ENCODE data around the gene DSC1. TPM values are rescaled to one million over a fixed set of nuclear protein-coding genes. Genes with fewer than 3 reads are reported as not detected.

DSC1 gene
- total RNA-seq, 1 experiment from 2014 or later: not detected

- Histone ChIP-seq H3K9me3 (ENCODE audit: control insufficient read depth in 1 of 2, insufficient read depth in 1 of 2, low read depth in 1 of 2, low read length in 2 of 2) (no peaks in the 10 kb centered on the region), H3K9ac (ENCODE audit: low read length) (no peak overlapping the region), H3K36me3 (ENCODE audit: control insufficient read depth in 1 of 2, insufficient read depth in 2 of 2, low read length in 2 of 2) (no peaks in the 10 kb centered on the region), H3K27ac (ENCODE audit: low read depth, low read length) (no peak overlapping the region), H3K9me2 (ENCODE audit: insufficient read depth) (no peaks in the 10 kb centered on the region; the same call in 1 of the 2 replicates), H2AFZ (ENCODE audit: low read depth, low read length, poor library complexity, severe bottlenecking) (peak overlapping the region; percentile 62), H3K4me2 (ENCODE audit: low read length) (no peak overlapping the region), H3K4me3 (replicated peaks in 1 of 2; ENCODE audit: low read depth in 1 of 2, low read length in 2 of 2) (no peak overlapping the region), H3K27me3 (ENCODE audit: insufficient read depth, low read length) (no peaks in the 10 kb centered on the region), H3K4me1 (ENCODE audit: control insufficient read depth in 1 of 2, insufficient read depth in 2 of 2, low read length in 2 of 2) (no peaks in the 10 kb centered on the region), H3K79me2 (ENCODE audit: insufficient read depth, low read length) (no peaks in the 10 kb centered on the region), H4K20me1 (ENCODE audit: insufficient read depth) (no peaks in the 10 kb centered on the region)
- ChIA-PET CTCF (no interaction called here), POLR2A (no interaction called here), RAD21 (ENCODE audit: low non-redundant PET in 1 of 2, low total read pairs in 2 of 2, uncharacterized antibody in 2 of 2, unreplicated experiment in 2 of 2) (no interaction called here)
- BruUV-seq (replicated peaks): no TSS peak
- intact Hi-C loops (cut with micrococcal nuclease): no loop called here
- DNase-seq (ENCODE audit: low read depth, low spot score) (no peak), ATAC-seq (no peak)
- TF ChIP-seq EZH2phosphoT487 (IDR thresholded peaks at IDR 0.05; ENCODE audit: borderline replicate concordance): no peak
Observed at GRCh38 chr18:31138709-31139108, 23.9 kb downstream of the DSC1 start.

GRCh38 chr18:31134988-31135529 is 27.6 kb downstream of the DSC1 start:
- ATAC-seq (no peak), DNase-seq (ENCODE audit: low read depth, low spot score) (no peak)
- H3K36me3 ChIP-seq (ENCODE audit: control insufficient read depth in 1 of 2, insufficient read depth in 2 of 2, low read length in 2 of 2): no peaks in the 10 kb centered on the region
- ChIA-PET RAD21 (ENCODE audit: low non-redundant PET in 1 of 2, low total read pairs in 2 of 2, uncharacterized antibody in 2 of 2, unreplicated experiment in 2 of 2) (no interaction called here), POLR2A (no interaction called here), CTCF (no interaction called here)
- intact Hi-C loops (cut with micrococcal nuclease): no loop called here
- no peaks in the 10 kb centered on the region for H3K27me3 ChIP-seq (ENCODE audit: insufficient read depth, low read length)
- no TSS peak for BruUV-seq (replicated peaks)
- H2AFZ ChIP-seq (ENCODE audit: low read depth, low read length, poor library complexity, severe bottlenecking): no peak overlapping the region
- no peaks in the 10 kb centered on the region for H3K9me3 ChIP-seq (ENCODE audit: control insufficient read depth in 1 of 2, insufficient read depth in 1 of 2, low read depth in 1 of 2, low read length in 2 of 2)
- H3K9ac ChIP-seq (ENCODE audit: low read length): no peak overlapping the region
- no peaks in the 10 kb centered on the region for H3K9me2 ChIP-seq (ENCODE audit: insufficient read depth)
- H3K4me1 ChIP-seq (ENCODE audit: control insufficient read depth in 1 of 2, insufficient read depth in 2 of 2, low read length in 2 of 2): no peaks in the 10 kb centered on the region
- no peak overlapping the region for H3K4me3 ChIP-seq (replicated peaks in 1 of 2; ENCODE audit: low read depth in 1 of 2, low read length in 2 of 2)
- no peak overlapping the region for H3K27ac ChIP-seq (ENCODE audit: low read depth, low read length)
- H4K20me1 ChIP-seq (ENCODE audit: insufficient read depth): no peaks in the 10 kb centered on the region
- TF ChIP-seq JUND (IDR thresholded peaks at IDR 0.05) (no peak), MAX (IDR thresholded peaks at IDR 0.05) (no peak)
- no peaks in the 10 kb centered on the region for H3K79me2 ChIP-seq (ENCODE audit: insufficient read depth, low read length)
- no peak overlapping the region for H3K4me2 ChIP-seq (ENCODE audit: low read length)

All from HCT116 (cell line).